ENCODE measurements around the gene FBLN2.
"Not testable (repeated sequence)": the region's sequence is repeated elsewhere in the genome, so short reads cannot be mapped to it uniquely, and the experiment has no call there.

Gene FBLN2

GRCh38 chr3:13518516-13518953 lies 30.4 kb upstream of the FBLN2 start:
- H3K4me1 ChIP-seq (ENCODE audit: insufficient read depth, low read length), result peaks cover 7% of the 10 kb centered on the region
- H2AFZ ChIP-seq (ENCODE audit: low read depth, low read length), result no peak overlapping the region
- no peak overlapping the region for H3K4me3 ChIP-seq (ENCODE audit: low read length)
- no peaks in the 10 kb centered on the region for H3K27me3 ChIP-seq (ENCODE audit: insufficient read depth, low read length)
- no peaks in the 10 kb centered on the region for H3K36me3 ChIP-seq (ENCODE audit: insufficient read depth, low read length)
- H3K9me3 ChIP-seq (ENCODE audit: low read length), result peaks cover 4% of the 10 kb centered on the region

- peaks cover 4% of the 10 kb centered on the region for H3K9me3 ChIP-seq (ENCODE audit: low read length)
- no peak overlapping the region for H2AFZ ChIP-seq (ENCODE audit: low read depth, low read length)
- H3K36me3 ChIP-seq (ENCODE audit: insufficient read depth, low read length), result no peaks in the 10 kb centered on the region
- H3K27me3 ChIP-seq (ENCODE audit: insufficient read depth, low read length), result no peaks in the 10 kb centered on the region
- H3K4me3 ChIP-seq (ENCODE audit: low read length), result no peak overlapping the region
- H3K4me1 ChIP-seq (ENCODE audit: insufficient read depth, low read length), result peaks cover under 1% of the 10 kb centered on the region
These were observed 29.7 kb upstream of the FBLN2 start for GRCh38 chr3:13519006-13519791.

GRCh38 chr3:13520326-13520880 lies 28.5 kb upstream of the FBLN2 start:
- Histone ChIP-seq H3K36me3 (ENCODE audit: insufficient read depth, low read length) (no peaks in the 10 kb centered on the region), H3K4me3 (ENCODE audit: low read length) (no peak overlapping the region), H3K27me3 (ENCODE audit: insufficient read depth, low read length) (no peaks in the 10 kb centered on the region), H3K4me1 (ENCODE audit: insufficient read depth, low read length) (no peaks in the 10 kb centered on the region), H2AFZ (ENCODE audit: low read depth, low read length) (no peak overlapping the region), H3K9me3 (ENCODE audit: low read length) (peaks cover 4% of the 10 kb centered on the region)

- no peaks in the 10 kb centered on the region for H3K27me3 ChIP-seq (ENCODE audit: insufficient read depth, low read length)
- H2AFZ ChIP-seq (ENCODE audit: low read depth, low read length), result no peak overlapping the region
- no peaks in the 10 kb centered on the region for H3K36me3 ChIP-seq (ENCODE audit: insufficient read depth, low read length)
- peaks cover 6% of the 10 kb centered on the region for H3K4me1 ChIP-seq (ENCODE audit: insufficient read depth, low read length)
- H3K9me3 ChIP-seq (ENCODE audit: low read length), result peaks cover 4% of the 10 kb centered on the region
- H3K4me3 ChIP-seq (ENCODE audit: low read length), result no peak overlapping the region
These were observed 27.6 kb upstream of the FBLN2 start for GRCh38 chr3:13521309-13521708.

GRCh38 chr3:13521749-13522148 lies 27.2 kb upstream of the FBLN2 start:
- not testable (repeated sequence) for H3K27me3 ChIP-seq (ENCODE audit: insufficient read depth, low read length); H2AFZ ChIP-seq (ENCODE audit: low read depth, low read length)

GRCh38 chr3:13522236-13522635 lies 26.7 kb upstream of the FBLN2 start:
- Histone ChIP-seq H2AFZ (ENCODE audit: low read depth, low read length) (no peak overlapping the region), H3K36me3 (ENCODE audit: insufficient read depth, low read length) (no peaks in the 10 kb centered on the region), H3K9me3 (ENCODE audit: low read length) (peaks cover 4% of the 10 kb centered on the region), H3K27me3 (ENCODE audit: insufficient read depth, low read length) (no peaks in the 10 kb centered on the region), H3K4me1 (ENCODE audit: insufficient read depth, low read length) (peaks cover 8% of the 10 kb centered on the region), H3K4me3 (ENCODE audit: low read length) (no peak overlapping the region)

More at GRCh38 chr3:13521749-13522148, 27.2 kb upstream of the FBLN2 start:
- not testable (repeated sequence) for H3K9me3 ChIP-seq (ENCODE audit: low read length); H3K4me3 ChIP-seq (ENCODE audit: low read length); H3K4me1 ChIP-seq (ENCODE audit: insufficient read depth, low read length); H3K36me3 ChIP-seq (ENCODE audit: insufficient read depth, low read length)

- peaks cover 4% of the 10 kb centered on the region for H3K9me3 ChIP-seq (ENCODE audit: low read length)
- no peaks in the 10 kb centered on the region for H3K27me3 ChIP-seq (ENCODE audit: insufficient read depth, low read length)
- H2AFZ ChIP-seq (ENCODE audit: low read depth, low read length), result no peak overlapping the region
- no peak overlapping the region for H3K4me3 ChIP-seq (ENCODE audit: low read length)
- peaks cover 8% of the 10 kb centered on the region for H3K4me1 ChIP-seq (ENCODE audit: insufficient read depth, low read length)
- H3K36me3 ChIP-seq (ENCODE audit: insufficient read depth, low read length), result no peaks in the 10 kb centered on the region
These were observed 23.8 kb upstream of the FBLN2 start for GRCh38 chr3:13524979-13525669.

GRCh38 chr3:13525827-13526625 lies 22.9 kb upstream of the FBLN2 start:
- H3K4me3 ChIP-seq (ENCODE audit: low read length), result no peak overlapping the region
- H3K9me3 ChIP-seq (ENCODE audit: low read length), result peaks cover 4% of the 10 kb centered on the region
- H3K4me1 ChIP-seq (ENCODE audit: insufficient read depth, low read length), result peaks cover 8% of the 10 kb centered on the region
- H3K36me3 ChIP-seq (ENCODE audit: insufficient read depth, low read length), result no peaks in the 10 kb centered on the region
- H2AFZ ChIP-seq (ENCODE audit: low read depth, low read length), result peak overlapping the region; percentile 53
- no peaks in the 10 kb centered on the region for H3K27me3 ChIP-seq (ENCODE audit: insufficient read depth, low read length)

- Histone ChIP-seq H3K27me3 (ENCODE audit: insufficient read depth, low read length) (no peaks in the 10 kb centered on the region), H2AFZ (ENCODE audit: low read depth, low read length) (no peak overlapping the region), H3K36me3 (ENCODE audit: insufficient read depth, low read length) (no peaks in the 10 kb centered on the region), H3K4me1 (ENCODE audit: insufficient read depth, low read length) (peaks cover 8% of the 10 kb centered on the region), H3K9me3 (ENCODE audit: low read length) (peaks cover 4% of the 10 kb centered on the region), H3K4me3 (ENCODE audit: low read length) (no peak overlapping the region)
These were observed 22.3 kb upstream of the FBLN2 start for GRCh38 chr3:13526626-13526949.

- Histone ChIP-seq H3K4me3 (ENCODE audit: low read length) (no peak overlapping the region), H3K9me3 (ENCODE audit: low read length) (no peaks in the 10 kb centered on the region), H3K4me1 (ENCODE audit: insufficient read depth, low read length) (peaks cover 8% of the 10 kb centered on the region), H3K27me3 (ENCODE audit: insufficient read depth, low read length) (no peaks in the 10 kb centered on the region), H3K36me3 (ENCODE audit: insufficient read depth, low read length) (no peaks in the 10 kb centered on the region), H2AFZ (ENCODE audit: low read depth, low read length) (no peak overlapping the region)
These were observed 20.6 kb upstream of the FBLN2 start for GRCh38 chr3:13528217-13528867.

- Histone ChIP-seq H2AFZ (ENCODE audit: low read depth, low read length) (no peak overlapping the region), H3K4me3 (ENCODE audit: low read length) (no peak overlapping the region), H3K9me3 (ENCODE audit: low read length) (no peaks in the 10 kb centered on the region), H3K4me1 (ENCODE audit: insufficient read depth, low read length) (peaks cover 8% of the 10 kb centered on the region), H3K36me3 (ENCODE audit: insufficient read depth, low read length) (no peaks in the 10 kb centered on the region), H3K27me3 (ENCODE audit: insufficient read depth, low read length) (no peaks in the 10 kb centered on the region)
These were observed 19.5 kb upstream of the FBLN2 start for GRCh38 chr3:13529196-13530112.
